HG02981 (cell line): ENCODE results near the gene RBM19.

Experiments
- ATAC-seq: cut with Tn5 transposase; IDR thresholded peaks from one replicate; pipeline ENCODE4 v1.9.1; 2021; ENCODE audit warnings: mild to moderate bottlenecking, moderate library complexity; ENCODE audit not compliant: unreplicated experiment

RBM19 gene

DNA sequence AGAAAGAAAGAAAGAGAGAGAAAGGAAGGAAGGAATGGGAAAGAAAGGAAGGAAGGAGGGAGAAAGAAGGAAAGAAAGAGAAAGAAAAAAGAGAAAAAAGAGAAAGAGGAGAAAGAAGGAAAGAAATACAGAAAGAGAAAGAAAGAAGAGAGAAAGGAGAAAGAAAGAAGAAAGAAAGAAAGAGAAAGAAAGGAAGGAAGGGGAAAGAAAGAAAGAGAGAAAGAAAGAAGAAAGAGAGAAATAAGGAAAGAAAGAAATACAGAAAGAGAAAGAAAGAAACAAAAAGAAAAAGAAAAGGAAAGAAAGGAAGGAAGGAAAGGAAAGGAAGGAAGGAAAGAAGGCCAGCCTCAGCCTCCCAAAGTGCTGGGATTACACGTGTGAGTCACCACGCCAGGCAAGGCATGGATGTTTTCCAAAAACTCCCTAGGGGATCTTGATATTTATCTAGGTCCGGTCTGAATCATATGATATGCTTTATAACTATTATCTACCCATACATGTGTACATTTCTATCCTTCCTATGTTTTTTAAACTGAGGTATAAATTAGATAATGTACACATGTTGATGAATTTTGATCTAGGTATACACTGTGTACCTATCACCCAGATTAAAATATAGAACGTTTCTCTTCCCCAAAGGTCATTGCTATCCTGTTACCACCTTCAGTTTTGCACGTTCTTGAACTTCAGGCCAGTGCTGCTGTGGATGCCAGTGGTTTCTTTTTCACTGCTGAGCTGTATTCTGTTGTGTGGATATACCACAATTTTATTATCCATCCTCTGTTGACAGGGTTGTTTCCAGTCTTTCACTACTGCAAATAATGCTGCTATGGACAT lies 177.9 kb downstream of the RBM19 start:
- ATAC-seq: no peak

DNA sequence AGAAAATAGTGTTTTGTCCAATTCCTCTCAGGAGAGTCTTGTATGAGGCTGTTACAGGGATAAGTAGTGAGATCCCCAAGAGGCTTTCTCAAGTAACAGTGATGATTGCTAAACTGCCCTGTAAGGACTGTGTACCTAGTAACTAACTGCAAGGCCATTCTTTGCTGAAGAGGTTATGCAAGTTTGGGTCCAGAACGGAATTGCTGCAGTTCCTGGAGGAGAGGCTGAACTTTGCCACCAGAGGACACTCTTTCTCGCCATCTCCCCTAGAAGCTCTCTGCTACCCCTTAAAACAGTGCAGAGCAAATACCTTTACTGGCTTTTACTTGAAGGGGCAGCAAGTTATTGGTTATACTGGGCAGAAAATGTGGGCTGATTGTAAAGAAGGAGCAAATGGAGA lies 180.0 kb downstream of the RBM19 start:
- ATAC-seq: no peak

DNA sequence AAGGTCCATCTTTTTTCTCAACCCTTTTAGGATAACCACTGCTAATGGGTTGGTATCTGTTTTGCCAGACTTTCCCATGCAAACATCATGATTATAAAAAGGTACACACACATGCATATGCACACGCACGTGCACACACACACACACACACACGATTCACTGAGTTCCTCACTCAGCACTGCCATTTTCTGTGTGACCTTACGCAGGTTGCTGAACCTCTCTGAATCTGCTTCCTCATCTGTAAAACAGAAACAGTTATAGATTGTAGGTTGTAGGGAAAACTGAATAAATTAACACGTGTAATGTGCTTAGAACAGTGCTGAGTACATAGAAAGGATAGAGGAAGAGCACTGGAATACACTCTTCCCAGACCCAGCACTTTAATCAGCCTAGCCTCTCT lies 182.3 kb downstream of the RBM19 start:
- no peak for ATAC-seq

DNA sequence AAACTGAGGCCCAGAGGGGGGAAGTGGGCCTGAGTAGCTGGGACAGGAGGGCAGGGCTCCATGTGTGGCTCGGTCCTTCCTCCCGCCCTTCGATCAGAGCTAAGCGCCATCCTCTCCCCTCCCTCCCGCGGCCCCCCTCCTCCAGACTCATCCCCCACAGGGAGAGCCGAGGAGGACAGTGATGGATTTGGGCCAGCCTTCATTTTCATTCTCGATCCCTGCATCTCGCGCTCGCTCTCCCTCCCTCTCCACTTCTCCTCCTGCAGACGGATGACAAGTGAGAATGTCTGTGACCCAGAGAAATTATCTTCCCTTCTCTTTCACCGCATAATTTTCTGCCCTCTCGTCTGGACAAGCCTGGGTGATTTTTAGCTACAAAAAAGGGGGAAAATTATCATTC lies 183.3 kb downstream of the RBM19 start:
- ATAC-seq: no peak

DNA sequence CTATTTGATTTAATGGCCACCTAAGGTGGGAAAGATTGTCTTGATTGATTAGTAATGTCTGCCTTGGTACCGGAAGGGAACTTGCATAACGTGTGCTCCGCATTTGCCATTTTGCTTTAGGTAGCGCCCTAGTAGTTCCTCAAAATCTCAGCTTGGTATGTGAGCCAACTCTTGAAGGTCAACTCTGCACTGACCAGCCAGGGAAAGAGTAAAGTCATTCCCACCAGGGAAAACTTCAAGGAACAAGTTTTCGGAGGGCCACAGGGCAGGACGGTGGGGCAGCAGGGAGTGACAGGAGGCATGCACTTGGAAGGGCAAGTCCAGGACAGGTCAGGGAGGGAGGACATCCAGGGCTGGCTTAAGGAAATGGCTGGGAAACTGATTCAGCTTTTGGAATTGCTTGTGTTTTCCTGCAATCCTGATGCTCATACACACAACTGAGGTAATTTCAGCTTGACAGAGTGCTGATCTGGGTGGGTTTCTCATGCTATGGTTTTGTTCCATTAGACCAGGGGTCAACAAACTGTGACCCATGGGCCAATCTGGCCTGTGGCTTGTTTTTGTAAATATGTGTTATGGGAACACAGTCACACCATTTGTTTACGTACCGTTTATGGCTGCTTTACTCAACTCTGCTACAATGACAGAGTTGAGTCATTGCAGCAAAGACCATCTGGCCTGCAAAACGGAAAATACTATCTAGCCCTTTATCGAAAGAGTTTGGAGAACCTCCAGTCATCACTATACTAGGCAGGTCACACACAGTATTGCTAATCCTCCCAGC lies 184.5 kb downstream of the RBM19 start:
- no peak for ATAC-seq

DNA sequence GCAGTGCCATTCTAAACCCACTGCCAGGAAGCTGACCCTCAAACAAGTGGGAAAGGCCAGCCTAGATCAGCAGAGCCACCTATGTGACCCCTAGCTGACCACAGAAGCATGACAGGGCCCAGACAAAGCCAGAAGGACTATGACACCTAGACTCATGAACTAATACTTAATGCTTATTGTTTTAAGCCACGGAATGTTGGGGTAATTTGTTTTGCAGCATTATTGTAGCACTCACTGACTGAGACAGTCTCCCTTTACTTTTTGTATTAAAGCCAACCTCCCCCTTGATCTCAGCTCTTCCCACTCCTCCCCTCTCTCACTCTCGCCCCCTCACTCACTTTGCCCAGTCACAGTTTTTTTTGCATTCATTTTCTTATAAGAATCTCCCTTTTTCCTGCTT lies 186.4 kb downstream of the RBM19 start:
- no peak for ATAC-seq

DNA sequence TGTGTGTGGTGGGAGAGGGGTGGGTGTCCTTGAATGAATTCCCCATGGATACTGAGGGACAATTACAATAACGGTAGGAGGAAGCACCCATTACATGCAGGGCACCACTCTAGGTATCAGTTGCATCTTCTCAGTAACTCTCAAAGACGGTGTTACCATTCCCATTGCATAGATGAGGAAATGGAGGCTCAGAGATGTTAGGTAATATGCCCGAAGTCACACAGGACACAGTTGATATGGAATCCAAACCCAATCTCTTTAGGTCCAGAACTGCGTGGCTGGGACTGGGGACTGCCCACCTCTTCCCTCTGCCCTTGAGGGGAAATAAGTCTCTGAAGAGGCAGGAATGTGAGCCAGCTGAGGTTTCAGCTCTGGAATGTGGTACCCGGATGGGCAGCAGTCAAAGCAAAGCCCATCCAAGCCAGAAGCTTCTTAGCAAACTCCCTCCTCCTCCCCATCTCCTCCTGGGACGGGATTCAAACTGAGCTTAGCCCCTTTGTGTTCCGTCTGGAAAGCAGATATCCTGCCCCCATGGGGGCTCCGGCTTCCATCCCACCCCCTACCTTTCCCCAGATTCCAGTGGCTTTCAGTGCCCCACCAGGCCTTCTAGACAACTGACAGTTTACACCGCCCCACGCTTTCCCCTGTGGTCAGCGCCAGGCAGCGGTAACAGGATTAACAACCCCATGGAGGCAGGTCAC lies 187.5 kb downstream of the RBM19 start:
- ATAC-seq: no peak

DNA sequence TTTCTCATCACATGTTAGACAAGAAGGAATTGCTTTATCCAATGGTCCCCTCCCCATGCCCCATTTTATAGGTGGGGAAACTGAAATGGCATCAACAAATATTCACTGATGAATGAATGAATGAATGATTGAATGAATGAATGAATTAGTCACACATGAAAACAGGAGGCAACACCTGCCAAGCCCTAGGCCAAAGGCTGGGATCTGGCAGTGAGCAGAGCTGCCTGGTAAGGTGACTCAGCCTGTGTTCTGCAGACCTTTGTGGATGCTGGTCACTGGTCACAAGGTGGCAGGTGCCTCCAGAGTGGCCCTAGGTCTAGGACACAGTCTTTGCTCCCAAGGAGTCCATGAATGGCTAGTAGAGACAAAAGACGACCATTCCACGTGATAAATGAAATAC lies 188.4 kb downstream of the RBM19 start:
- no peak for ATAC-seq

DNA sequence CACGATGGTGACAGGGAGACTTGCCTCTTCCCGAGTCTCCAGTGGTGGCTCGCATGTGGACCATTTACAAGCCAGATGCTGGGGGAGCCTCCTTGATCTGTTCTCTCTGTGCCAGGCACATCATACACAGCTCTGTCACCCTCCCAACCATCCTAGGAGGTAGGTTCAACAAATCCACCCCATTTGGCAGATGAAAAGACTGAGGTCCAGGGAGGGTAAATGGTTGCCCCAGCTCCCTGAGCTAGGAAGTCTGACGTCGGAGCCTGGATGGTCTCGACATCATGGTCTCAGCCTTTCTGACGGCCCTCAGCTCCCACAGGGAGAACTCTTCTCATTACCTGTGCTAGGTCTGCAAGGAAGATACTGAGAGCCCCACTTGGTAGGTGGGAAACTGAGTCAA lies 189.6 kb downstream of the RBM19 start:
- ATAC-seq: no peak

DNA sequence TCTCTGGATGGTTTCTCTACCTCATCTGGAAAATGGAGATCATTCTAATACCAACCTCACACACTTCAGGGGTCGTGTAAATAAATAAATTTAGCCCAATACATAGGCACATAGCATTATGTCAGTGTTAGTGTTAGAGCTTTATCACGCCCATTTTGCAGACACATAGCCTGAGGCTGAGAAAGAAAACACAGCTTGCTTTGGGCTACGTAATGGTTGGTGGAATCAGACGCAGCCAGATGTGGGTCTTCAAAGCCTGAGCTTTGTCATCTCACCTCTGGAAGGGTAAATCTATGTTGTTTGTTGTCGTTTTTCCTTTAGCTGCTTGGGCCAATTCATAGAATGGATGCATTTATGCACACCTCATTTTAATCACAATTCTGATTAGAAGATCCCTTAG lies 191.6 kb downstream of the RBM19 start:
- ATAC-seq: no peak

DNA sequence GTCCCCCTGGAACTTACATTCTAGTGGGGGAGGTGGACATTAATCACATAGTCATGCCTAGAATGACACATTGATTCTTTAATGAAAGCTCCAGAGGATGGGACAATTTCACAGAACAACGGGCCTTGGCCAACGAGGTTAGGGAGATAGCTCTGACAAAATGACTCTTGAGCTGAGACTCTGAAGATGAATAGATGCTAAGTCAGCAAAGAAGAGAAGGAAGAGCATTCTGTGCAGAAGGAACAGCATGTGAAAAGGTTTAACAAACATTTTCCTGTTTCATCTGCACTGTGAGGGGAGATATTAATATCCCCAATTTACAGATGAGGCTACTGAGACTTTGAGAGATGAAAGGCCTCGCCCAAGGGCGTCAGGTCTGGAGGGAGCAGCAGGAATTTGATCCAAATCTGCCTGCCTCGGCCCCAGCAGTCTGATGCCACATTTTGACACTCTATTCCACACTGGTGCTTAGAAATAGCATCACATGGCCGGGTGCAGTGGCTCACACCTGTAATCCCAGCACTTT lies 193.6 kb downstream of the RBM19 start:
- ATAC-seq: no peak

DNA sequence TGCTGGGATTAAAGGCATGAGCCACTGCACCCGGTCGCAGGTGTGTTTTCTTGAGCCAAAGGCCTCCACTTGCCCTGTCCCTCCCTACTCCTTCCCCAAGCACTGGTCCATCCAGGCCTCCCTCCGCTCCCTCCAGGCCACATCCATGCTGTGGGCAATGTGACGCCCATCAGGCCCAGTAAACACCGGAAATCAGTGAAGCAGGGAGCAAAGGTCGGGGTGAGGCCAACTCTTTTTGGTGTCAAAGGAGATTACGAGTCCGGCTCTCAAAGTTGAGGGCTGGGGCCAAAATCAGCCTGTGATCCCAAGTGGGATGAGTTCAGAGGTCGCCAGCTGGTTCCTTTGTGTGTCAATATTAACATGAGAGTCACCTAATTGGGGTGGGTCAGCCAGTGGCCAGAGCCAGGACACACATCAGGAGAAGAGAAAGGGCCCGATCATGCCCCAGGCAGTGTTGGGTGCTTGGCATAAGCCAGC lies 195.7 kb downstream of the RBM19 start:
- ATAC-seq: no peak

DNA sequence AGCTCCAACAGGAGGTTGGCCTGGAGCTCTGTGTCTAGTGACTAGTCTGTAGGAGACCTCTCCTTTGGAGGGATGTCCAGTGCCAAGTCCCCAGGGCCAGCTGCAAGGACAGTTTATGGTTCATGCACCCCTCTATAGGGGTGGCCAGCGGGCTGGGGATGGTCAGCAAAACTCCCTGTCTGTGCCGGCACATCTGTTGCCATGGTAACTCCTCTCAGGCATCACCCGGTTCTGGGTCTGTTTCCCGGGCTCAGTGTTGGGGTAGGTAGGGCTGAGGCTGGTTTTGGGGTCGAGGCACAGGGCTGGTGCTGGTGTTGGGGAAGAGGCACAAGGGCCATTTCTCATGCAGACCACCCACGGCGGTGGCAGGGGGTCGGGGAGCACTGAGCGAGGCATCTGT lies 196.8 kb downstream of the RBM19 start:
- no peak for ATAC-seq

DNA sequence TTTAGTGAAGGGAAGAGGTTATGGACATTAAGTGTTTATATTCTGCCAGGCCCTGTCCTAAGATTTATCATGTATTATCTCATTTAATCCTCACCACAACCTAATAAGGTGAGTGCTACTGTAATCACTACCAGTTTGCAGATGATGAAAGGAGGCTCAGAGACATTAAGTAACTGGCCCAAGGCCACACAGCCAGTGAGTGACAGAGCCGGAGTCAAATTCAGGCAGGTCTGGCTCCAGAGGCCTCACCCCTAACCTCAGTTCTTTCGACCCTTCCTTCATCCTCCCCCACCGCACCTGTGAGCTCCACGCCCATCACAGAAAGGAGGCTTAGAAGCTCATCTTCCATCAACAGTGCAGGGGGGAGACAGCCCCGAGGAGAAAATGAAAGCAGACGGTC lies 197.3 kb downstream of the RBM19 start:
- ATAC-seq: no peak

DNA sequence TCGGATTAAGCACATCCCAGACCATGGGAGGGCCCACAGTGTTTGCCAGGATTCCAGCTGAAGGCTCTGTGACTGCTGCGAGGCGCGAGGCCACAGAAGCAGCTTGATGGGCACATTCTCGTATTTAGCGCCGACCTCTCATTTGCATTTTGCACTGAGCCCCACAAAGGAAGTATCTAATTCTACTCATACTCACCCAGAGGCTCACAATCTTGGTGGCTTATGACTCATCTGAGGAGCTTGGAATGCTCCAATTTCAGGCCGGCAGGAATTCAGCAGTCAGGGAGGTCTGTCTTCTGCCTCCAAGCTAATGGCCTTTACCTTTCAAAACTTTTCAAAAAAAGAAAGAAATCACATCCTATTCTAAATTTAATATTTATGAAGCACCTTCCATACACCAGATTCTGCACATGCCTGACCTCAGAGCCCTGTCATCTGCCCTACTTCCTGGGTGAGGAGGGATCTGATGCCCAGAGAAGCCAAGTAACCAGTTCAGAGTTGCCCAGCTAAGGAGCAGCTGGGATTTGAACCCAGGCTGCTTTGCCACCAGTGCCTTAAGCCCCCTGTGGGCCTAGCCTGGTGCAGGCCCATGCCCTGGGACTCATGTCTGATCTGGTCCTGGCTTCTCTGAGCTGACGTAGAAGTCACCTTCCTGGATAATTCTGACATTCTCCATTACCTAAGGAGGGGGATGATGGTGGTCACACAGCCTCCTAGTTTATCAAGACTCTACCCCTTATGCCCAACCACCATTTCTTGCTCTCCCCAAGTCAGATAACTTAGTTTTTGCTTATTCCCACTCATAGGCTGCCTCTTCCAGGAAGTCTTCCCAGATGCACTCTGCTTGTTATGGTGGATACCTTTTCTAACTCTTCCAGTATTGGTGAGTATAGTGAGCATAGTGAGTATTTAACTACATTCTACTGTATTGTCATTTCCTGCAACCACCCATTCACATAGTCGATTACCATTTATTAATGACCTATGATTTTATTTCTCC lies 198.9 kb downstream of the RBM19 start:
- no peak for ATAC-seq
